Measurements from ENCODE around the gene SVIL.
"Not testable (repeated sequence)": the region's sequence is repeated elsewhere in the genome, so short reads cannot be mapped to it uniquely, and the experiment has no call there.

SVIL gene

GRCh38 chr10:29649561-29650551 lies 15.1 kb upstream of the SVIL start:
- in situ Hi-C loops (cut with HindIII; ENCODE audit: low sequenced_read_pairs) = no loop called here

- in situ Hi-C loops (cut with HindIII; ENCODE audit: low sequenced_read_pairs) = no loop called here
These were observed 14.2 kb upstream of the SVIL start for GRCh38 chr10:29648983-29649268.

- in situ Hi-C loops (cut with HindIII; ENCODE audit: low sequenced_read_pairs) = no loop called here
These were observed 13.6 kb upstream of the SVIL start for GRCh38 chr10:29648114-29648982.

GRCh38 chr10:29647478-29647877 lies 12.7 kb upstream of the SVIL start:
- in situ Hi-C loops (cut with HindIII; ENCODE audit: low sequenced_read_pairs) = no loop called here

- in situ Hi-C loops (cut with HindIII; ENCODE audit: low sequenced_read_pairs) = no loop called here
These were observed 12.2 kb upstream of the SVIL start for GRCh38 chr10:29646960-29647461.

- in situ Hi-C loops (cut with HindIII; ENCODE audit: low sequenced_read_pairs) = no loop called here
These were observed 11.6 kb upstream of the SVIL start for GRCh38 chr10:29646238-29646902.

- in situ Hi-C loops (cut with HindIII; ENCODE audit: low sequenced_read_pairs) = no loop called here
These were observed 9.2 kb upstream of the SVIL start for GRCh38 chr10:29643771-29644501.

- in situ Hi-C loops (cut with HindIII; ENCODE audit: low sequenced_read_pairs) = no loop called here
These were observed 8.2 kb upstream of the SVIL start for GRCh38 chr10:29642990-29643389.

GRCh38 chr10:29637537-29637936 lies 2.8 kb upstream of the SVIL start:
- in situ Hi-C loops (cut with HindIII; ENCODE audit: low sequenced_read_pairs) = no loop called here

GRCh38 chr10:29636178-29636577 lies 1.4 kb upstream of the SVIL start:
- in situ Hi-C loops (cut with HindIII; ENCODE audit: low sequenced_read_pairs) = no loop called here

GRCh38 chr10:29635711-29636144 lies 957 bp upstream of the SVIL start:
- in situ Hi-C loops (cut with HindIII; ENCODE audit: low sequenced_read_pairs) = no loop called here

GRCh38 chr10:29634105-29634504 lies 666 bp downstream of the SVIL start:
- in situ Hi-C loops (cut with HindIII; ENCODE audit: low sequenced_read_pairs) = no loop called here

- in situ Hi-C loops (cut with HindIII; ENCODE audit: low sequenced_read_pairs) = no loop called here
These were observed 3.8 kb downstream of the SVIL start for GRCh38 chr10:29631049-29631339.

- in situ Hi-C loops (cut with HindIII; ENCODE audit: low sequenced_read_pairs) = no loop called here
These were observed 4.3 kb downstream of the SVIL start for GRCh38 chr10:29630205-29631048.

GRCh38 chr10:29628912-29629526 lies 5.8 kb downstream of the SVIL start:
- in situ Hi-C loops (cut with HindIII; ENCODE audit: low sequenced_read_pairs) = no loop called here

- in situ Hi-C loops (cut with HindIII; ENCODE audit: low sequenced_read_pairs) = no loop called here
These were observed 6.5 kb downstream of the SVIL start for GRCh38 chr10:29628311-29628710.

GRCh38 chr10:29627201-29628132 lies 7.3 kb downstream of the SVIL start:
- in situ Hi-C loops (cut with HindIII; ENCODE audit: low sequenced_read_pairs) = no loop called here

GRCh38 chr10:29624357-29624756 lies 10.4 kb downstream of the SVIL start:
- in situ Hi-C loops (cut with HindIII; ENCODE audit: low sequenced_read_pairs) = not testable (repeated sequence)
